Measurements from ENCODE around the gene TMEM213.

DNA sequence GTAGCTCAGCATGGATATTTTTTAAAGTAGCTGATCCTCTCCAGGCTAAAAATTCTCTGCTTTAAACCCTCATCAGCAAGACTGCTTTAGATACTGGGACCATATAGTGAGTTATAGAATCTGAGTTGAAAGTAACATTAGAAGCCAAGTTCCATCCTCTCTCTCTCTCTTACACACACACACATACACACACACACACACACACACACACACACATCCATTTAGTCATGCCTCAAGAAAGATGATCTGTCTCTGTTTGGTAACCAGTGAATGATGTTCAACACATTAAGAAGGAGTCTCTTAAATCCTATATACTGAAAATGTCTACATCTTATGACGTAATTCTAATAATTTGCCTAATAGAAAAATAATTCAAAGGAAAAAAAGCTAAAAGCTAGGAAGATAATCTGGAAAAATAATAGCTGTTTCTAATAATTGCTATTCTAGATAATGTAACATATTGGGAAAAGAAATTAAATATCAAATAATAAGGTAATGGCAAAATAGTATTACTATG is 17.1 kb downstream of the TMEM213 start:
- TF ChIP-seq POLR2A (IDR thresholded peaks at IDR 0.05; ENCODE audit: low read depth, low read length) = no peak
- TF ChIP-seq TAF1 (IDR thresholded peaks at IDR 0.05; ENCODE audit: low read depth, low read length) = no peak
- TF ChIP-seq POLR2AphosphoS5 (IDR thresholded peaks at IDR 0.05; ENCODE audit: low read depth, low read length) = no peak
- TF ChIP-seq SPI1 (IDR thresholded peaks at IDR 0.05; ENCODE audit: low read depth, low read length) = no peak
- no peak for TF ChIP-seq PAX5 (IDR thresholded peaks at IDR 0.05; ENCODE audit: insufficient read depth, low read length, severe bottlenecking)

Measured in GM12891 (cell line).